Embryonic facial prominence (tissue), 1 donor: ENCODE data around the gene INO80C.

Experiments
- DNase-seq: peaks from one replicate; pipeline ENCODE4 v3.0.0-alpha.2; 2016; ENCODE audit errors: extremely low spot score

INO80C gene

DNA sequence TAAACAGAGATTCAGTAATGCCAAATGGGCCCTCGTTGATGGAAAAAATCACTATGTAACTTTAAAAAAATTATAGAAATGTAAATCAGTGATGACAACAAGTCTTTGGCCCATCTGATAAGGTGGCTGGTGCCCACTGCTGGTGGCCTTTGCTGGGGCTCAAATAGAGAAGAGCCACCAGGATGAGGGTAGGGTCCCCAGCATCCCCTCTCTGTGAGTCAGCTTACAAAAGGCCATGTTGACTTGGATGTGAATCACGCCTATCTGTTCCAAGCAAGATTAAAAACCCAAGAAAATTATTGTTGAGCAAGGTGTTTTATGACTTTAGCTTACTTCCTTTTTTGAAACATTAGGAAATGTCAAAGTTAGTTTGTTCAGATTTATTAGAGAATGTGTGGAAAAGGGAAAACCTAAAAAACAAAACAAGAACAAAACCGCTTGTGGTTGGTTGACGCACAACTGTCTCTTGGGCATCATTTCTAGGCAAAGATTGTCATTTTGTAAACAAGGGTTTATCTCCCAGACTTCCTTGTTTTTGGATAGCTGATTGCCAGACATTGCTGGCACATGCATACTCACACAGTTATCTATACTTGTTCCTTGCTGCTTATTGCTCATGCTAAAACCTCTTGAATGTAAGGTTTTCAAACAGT is 66.9 kb downstream of the INO80C start:
- DNase-seq, result no peak

DNA sequence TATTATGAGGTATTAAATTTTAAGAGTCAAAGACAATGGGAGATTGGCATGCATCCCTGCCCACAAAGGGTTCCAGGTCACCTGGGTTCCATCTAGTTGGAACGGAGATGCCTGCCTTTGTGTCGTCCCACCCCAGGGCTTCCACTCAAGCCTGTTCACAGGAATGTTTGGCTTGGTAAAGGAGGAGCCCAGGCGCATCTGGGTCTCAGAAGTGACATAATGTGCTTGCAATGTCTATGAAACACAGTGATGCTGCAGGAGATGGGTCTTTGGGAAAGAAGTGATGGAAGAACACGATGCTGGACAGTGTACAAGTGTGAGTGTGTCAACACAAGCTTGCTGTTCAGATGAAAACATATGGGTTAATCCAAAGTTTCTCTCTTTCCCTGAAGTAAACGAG is 71.0 kb downstream of the INO80C start:
- DNase-seq, result no peak

DNA sequence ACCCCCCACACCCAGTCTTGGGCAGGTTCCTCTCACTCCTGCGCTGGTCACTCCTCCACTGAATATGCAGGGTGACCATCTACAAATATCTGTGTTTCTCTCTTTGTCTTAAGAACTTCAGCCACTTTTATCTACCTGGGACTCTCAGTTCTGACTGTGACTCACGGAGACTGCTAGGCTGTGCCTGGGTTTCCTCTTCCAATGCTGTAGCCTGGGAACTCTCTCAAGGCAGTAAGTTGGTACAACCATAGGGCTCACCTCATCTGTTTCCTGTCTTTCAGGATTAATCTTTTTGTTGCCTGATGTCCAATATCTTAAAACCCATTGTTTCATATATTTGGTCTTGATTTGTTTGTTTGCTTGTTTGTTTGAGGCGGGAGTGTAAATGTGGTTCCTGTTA is 73.4 kb downstream of the INO80C start:
- no peak for DNase-seq

DNA sequence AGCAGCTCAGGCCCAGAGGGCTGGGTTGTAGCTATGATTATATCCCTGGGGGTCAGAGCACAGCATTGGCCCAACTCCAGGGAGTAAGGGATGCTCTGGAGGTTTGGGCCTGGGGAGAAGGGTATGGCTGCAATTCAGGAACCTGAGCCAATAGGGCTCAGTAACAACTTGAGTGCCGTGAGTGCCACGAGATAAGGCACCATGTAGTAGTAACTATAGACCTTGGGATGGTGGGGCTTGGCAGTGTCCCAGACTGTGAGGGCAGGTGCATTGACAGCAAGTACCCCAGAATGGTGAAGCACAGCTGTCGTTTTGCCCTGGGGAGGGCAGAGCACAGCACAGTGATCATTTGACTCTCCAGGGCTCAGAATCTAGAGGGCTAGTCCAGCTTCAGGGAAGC is 75.5 kb downstream of the INO80C start:
- no peak for DNase-seq

DNA sequence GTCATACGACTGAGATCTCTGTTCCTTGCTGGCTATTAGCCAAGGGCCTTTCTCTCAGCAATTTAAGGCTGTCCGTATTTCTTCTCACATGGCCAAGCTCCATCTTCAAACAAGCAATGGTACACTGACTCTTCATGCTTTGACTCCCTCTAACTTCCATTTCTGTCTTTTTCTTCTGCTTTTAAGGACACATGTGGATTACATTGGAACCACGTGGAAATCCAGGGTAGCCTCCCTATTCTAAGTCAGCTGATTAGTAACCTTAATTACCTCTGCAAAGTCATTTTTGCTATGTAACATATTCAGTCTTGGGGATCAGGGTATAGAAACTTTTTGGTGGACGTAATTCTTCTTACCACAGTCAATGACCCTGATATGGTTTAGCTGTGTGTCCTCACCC is 79.2 kb downstream of the INO80C start:
- DNase-seq, result no peak
